HEK293 (cell line): ENCODE results near the gene TTLL13.

Experiments used
- CTCF ChIA-PET: fragments of 350-600 bp; formaldehyde crosslinking; extraction: SDS; loops from one replicate; lab custom pipeline; 2021; ENCODE audit warnings: antibody characterized with exemption; lab: Yijun Ruan, JAX
- POLR2A ChIA-PET: fragments of 300-600 bp; formaldehyde crosslinking; extraction: SDS; loops from one replicate; lab custom pipeline; 2020; ENCODE audit warnings: antibody characterized with exemption, inconsistent platforms; lab: Yijun Ruan, JAX
- H3K27ac ChIP-seq: fragments of 200-500 bp; sonication (Bioruptor generic); 2 replicates; pipeline ENCODE4 v1.5.1; 2014; ENCODE audit warnings: low read depth, low read length, control low read depth, inconsistent platforms; ENCODE audit errors: extremely low read depth
- H3K36me3 ChIP-seq, 2 experiments: fragments of 200-500 bp in 1 of 2; sonication (Bioruptor generic) in 1 of 2; 1 replicate in 1 of 2; 2 replicates in 1 of 2; pipeline ENCODE4 v1.5.1; 2014 to 2017; ENCODE audit warnings: inconsistent platforms in 2 of 2, low read length in 2 of 2; ENCODE audit not compliant: control insufficient read depth in 2 of 2, insufficient read depth in 1 of 2
- H3K4me1 ChIP-seq: fragments of 200-500 bp; sonication (Bioruptor generic); 2 replicates; pipeline ENCODE4 v1.5.1; 2014; ENCODE audit warnings: mild to moderate bottlenecking, low read length, inconsistent platforms; ENCODE audit not compliant: control insufficient read depth, insufficient read depth
- H3K4me3 ChIP-seq: 2 replicates; pipeline ENCODE4 v1.5.1; 2011; ENCODE audit warnings: low read depth, mild to moderate bottlenecking, control low read depth, low read length, moderate library complexity
- H3K9me3 ChIP-seq: fragments of 200-500 bp; sonication (Bioruptor generic); 2 replicates; pipeline ENCODE4 v1.5.1; 2014; ENCODE audit warnings: low read depth, low read length, inconsistent platforms; ENCODE audit not compliant: control insufficient read depth, insufficient read depth
- FEZF1 ChIP-seq: fragments of 450-650 bp; formaldehyde crosslinking; IDR thresholded peaks from 2 replicates; pipeline ENCODE4 v1.5.1; 2016; ENCODE audit warnings: missing biosample characterization, missing genetic modification characterization
- GLI2 ChIP-seq: fragments of 450-650 bp; formaldehyde crosslinking; IDR thresholded peaks from 2 replicates; pipeline ENCODE4; 2017; ENCODE audit warnings: missing biosample characterization, missing genetic modification characterization, low read depth, borderline replicate concordance
- IKZF3 ChIP-seq: fragments of 450-650 bp; IDR thresholded peaks from 2 replicates; pipeline ENCODE4 v1.5.0; 2018; ENCODE audit warnings: missing biosample characterization, mild to moderate bottlenecking, missing genetic modification characterization, moderate library complexity
- KLF1 ChIP-seq: fragments of 450-650 bp; formaldehyde crosslinking; IDR thresholded peaks from 2 replicates; pipeline ENCODE4 v1.5.1; 2016; ENCODE audit warnings: missing biosample characterization, missing genetic modification characterization
- SALL2 ChIP-seq: fragments of 450-650 bp; formaldehyde crosslinking; IDR thresholded peaks from 2 replicates; pipeline ENCODE4 v1.5.0; 2017; ENCODE audit warnings: missing biosample characterization, mild to moderate bottlenecking, missing genetic modification characterization, borderline replicate concordance
- YY2 ChIP-seq: fragments of 450-650 bp; formaldehyde crosslinking; IDR thresholded peaks from 2 replicates; pipeline ENCODE4 v1.5.1; 2016; ENCODE audit warnings: missing biosample characterization, missing genetic modification characterization
- ZNF530 ChIP-seq: fragments of 450-650 bp; formaldehyde crosslinking; IDR thresholded peaks from 2 replicates; pipeline ENCODE4 v1.5.1; 2016; ENCODE audit warnings: low read depth, missing biosample characterization, missing genetic modification characterization
- ZNF626 ChIP-seq: fragments of 450-650 bp; sonication (Bioruptor Pico); formaldehyde crosslinking; IDR thresholded peaks from 2 replicates; pipeline ENCODE4 v1.5.1; 2018; ENCODE audit warnings: missing biosample characterization, missing genetic modification characterization, inconsistent platforms
- ZNF677 ChIP-seq: fragments of 450-650 bp; IDR thresholded peaks from 2 replicates; pipeline ENCODE4 v1.5.0; 2018; ENCODE audit warnings: missing biosample characterization, mild to moderate bottlenecking, missing genetic modification characterization, moderate library complexity
- ZNF76 ChIP-seq: fragments of 450-650 bp; formaldehyde crosslinking; IDR thresholded peaks from 2 replicates; pipeline ENCODE4; 2016; ENCODE audit warnings: low read depth, missing biosample characterization, missing genetic modification characterization, borderline replicate concordance
- TF ChIP-seq, protein P1 (sequence below): fragments of 450-650 bp; formaldehyde crosslinking; IDR thresholded peaks from 2 replicates; pipeline ENCODE4 v1.5.1; 2017; ENCODE audit warnings: missing biosample characterization, mild to moderate bottlenecking, missing genetic modification characterization, moderate library complexity
- TF ChIP-seq, protein P2 (sequence below): fragments of 450-650 bp; formaldehyde crosslinking; IDR thresholded peaks from 2 replicates; pipeline ENCODE4 v1.5.1; 2016; ENCODE audit warnings: missing biosample characterization, missing genetic modification characterization, low read depth
- TF ChIP-seq, protein P3 (sequence below): fragments of 450-650 bp; formaldehyde crosslinking; IDR thresholded peaks from 2 replicates; pipeline ENCODE4 v1.5.1; 2016; ENCODE audit warnings: missing biosample characterization, missing genetic modification characterization
- TF ChIP-seq, protein P4 (sequence below): fragments of 450-650 bp; formaldehyde crosslinking; IDR thresholded peaks from 2 replicates; pipeline ENCODE4 v1.5.1; 2017; ENCODE audit warnings: missing biosample characterization, missing genetic modification characterization

The TTLL13 gene

DNA sequence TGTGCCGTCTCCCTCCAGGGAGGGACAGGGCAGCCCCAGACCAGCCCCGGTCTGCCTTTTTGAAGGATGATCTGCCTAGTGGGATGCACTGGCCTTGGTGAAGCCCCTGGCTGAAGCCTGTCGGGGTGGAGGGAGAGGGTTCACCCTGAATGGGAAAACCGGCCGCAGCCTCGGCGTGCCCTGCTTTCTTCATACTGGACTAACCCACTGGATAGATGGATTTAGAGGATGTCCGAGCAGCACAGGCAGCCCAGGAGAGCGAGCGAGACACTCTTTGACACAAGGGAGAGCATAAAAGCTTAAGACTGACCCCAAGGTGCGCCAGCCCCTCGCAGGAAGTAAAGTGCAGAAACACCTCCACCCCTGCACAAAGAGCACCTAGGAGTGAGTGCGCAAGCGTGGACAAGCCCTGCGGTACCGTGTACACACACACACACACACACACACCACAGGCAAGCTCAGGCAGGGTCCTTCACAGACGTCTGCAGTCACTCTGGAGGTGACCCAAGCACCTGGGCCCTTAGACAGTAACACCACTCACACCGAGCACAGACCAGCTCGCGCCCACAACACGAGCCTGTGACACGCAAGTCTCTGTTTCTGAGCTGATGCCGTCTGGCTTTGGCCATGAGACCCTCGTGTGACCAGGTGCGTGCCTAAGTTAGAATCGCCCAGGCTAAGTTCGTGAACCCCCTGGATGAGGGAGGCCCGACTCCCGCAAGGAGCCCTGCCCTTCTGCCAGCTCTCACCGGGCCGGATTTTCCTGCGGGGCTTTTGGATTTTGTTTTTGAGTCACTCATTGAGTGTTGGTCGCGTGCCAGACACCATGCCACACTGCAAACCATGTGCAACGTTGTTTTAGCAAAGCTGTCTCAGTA lies 36.9 kb upstream of the TTLL13 start:
- Histone ChIP-seq H3K4me1 (peaks cover 12% of the 10 kb centered on the region), H3K36me3 (peaks cover 0 to under 1% of the 10 kb centered on the region in 2 experiments; a peak in 2 of 3 replicates), H3K9me3 (no peaks in the 10 kb centered on the region), H3K27ac (no peak overlapping the region), H3K4me3 (no peak overlapping the region)
- TF ChIP-seq GLI2 (tag by site-specific recombination): no peak
- TF ChIP-seq, protein P1, sequence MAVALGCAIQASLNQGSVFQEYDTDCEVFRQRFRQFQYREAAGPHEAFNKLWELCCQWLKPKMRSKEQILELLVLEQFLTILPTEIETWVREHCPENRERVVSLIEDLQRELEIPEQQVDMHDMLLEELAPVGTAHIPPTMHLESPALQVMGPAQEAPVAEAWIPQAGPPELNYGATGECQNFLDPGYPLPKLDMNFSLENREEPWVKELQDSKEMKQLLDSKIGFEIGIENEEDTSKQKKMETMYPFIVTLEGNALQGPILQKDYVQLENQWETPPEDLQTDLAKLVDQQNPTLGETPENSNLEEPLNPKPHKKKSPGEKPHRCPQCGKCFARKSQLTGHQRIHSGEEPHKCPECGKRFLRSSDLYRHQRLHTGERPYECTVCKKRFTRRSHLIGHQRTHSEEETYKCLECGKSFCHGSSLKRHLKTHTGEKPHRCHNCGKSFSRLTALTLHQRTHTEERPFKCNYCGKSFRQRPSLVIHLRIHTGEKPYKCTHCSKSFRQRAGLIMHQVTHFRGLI: peak; percentile 52; the same call in 1 of the 2 replicates
- ChIA-PET POLR2A (no interaction called here), CTCF (interaction anchor here (0.6 to 12.1 kb wide), 4 partner anchors 9 to 65 kb away, joined by 4 to 275 read pairs (median 8); no protein-coding TSS in a partner anchor)

DNA sequence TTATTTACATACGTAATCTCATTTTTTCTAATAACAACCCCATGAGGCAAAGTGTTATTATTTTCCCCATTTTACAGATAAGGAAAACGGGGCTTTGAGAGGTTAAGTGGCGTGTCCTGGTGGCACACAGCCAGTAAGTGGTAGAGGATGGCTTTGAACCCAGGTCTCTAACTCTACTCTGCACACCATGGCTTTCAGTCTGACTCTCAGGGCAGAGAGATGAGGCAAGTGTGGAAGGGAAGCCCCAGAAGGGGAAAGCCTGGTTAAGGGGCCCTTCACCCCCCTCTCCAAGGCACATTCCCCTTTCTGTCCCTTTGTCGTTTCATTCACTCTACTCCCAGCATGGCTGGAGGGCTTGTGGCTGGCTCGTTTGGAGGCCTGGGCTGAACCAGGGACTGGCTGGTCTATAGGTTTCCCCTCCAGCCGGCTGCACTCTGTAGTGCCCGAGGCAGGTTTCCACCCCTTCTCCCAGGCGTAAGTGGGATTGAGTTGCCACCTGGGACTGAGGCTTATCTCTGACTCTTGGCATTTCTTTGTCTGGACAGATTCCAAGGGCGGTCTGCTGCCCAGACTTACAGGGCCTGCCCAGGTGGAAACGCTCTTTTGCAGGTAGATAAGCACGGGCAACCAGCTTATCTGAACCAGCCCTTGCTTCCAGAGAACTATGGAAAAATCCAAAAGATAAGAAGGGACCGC lies 36.1 kb upstream of the TTLL13 start:
- ChIA-PET CTCF (interaction anchor here (0.6 to 12.1 kb wide), 8 partner anchors 7 to 66 kb away, joined by 3 to 275 read pairs (median 12); partner anchors contain the start of gene SEMA4B), POLR2A (interaction anchor here (0.7 to 2.5 kb wide), 3 partner anchors 12 to 44 kb away, joined by 3 to 14 read pairs (median 4); partner anchors contain the start of gene SEMA4B)
- H3K4me1 ChIP-seq: peaks cover 12% of the 10 kb centered on the region

DNA sequence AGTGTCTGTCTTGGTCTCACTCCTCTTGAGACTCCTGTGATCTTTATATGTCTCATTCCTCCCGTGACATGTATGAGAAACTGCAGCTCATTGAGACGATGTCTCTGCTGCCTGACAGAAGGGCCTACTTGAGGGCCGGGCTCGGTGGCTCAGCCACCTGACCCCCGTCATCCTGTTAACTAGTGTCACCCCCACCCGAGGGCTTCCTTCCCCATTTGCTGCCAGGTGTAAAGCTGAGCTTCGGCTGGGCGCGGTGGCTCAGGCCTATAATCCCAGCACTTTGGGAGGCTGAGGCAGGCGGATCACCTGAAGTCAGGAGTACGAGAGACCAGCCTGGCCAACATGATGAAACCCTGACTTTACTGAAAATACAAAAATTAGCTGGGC lies 35.5 kb upstream of the TTLL13 start:
- Histone ChIP-seq H3K36me3 (peaks cover 0 to 3% of the 10 kb centered on the region in 2 experiments; a peak in 2 of 3 replicates), H3K9me3 (no peaks in the 10 kb centered on the region), H3K4me3 (no peak overlapping the region), H3K4me1 (peaks cover 12% of the 10 kb centered on the region), H3K27ac (no peak overlapping the region)
- TF ChIP-seq ZNF677 (tag by site-specific recombination) (no peak), ZNF530 (tag by site-specific recombination) (no peak), SALL2 (tag by site-specific recombination) (no peak), ZNF626 (tag by site-specific recombination) (no peak)
- TF ChIP-seq, protein P2, sequence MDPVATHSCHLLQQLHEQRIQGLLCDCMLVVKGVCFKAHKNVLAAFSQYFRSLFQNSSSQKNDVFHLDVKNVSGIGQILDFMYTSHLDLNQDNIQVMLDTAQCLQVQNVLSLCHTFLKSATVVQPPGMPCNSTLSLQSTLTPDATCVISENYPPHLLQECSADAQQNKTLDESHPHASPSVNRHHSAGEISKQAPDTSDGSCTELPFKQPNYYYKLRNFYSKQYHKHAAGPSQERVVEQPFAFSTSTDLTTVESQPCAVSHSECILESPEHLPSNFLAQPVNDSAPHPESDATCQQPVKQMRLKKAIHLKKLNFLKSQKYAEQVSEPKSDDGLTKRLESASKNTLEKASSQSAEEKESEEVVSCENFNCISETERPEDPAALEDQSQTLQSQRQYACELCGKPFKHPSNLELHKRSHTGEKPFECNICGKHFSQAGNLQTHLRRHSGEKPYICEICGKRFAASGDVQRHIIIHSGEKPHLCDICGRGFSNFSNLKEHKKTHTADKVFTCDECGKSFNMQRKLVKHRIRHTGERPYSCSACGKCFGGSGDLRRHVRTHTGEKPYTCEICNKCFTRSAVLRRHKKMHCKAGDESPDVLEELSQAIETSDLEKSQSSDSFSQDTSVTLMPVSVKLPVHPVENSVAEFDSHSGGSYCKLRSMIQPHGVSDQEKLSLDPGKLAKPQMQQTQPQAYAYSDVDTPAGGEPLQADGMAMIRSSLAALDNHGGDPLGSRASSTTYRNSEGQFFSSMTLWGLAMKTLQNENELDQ (tag by site-specific recombination): no peak
- POLR2A ChIA-PET: interaction anchor here (0.7 to 2.5 kb wide), 4 partner anchors 12 to 59 kb away, joined by 3 to 14 read pairs (median 5); partner anchors contain the start of gene SEMA4B
- CTCF ChIA-PET: interaction anchor here (1.1 to 12.1 kb wide), 6 partner anchors 8 to 88 kb away, joined by 3 to 275 read pairs (median 12); partner anchors contain the start of gene SEMA4B

More for the DNA sequence above, 36.1 kb upstream of the TTLL13 start:
- TF ChIP-seq YY2: no peak
- TF ChIP-seq, protein P3, sequence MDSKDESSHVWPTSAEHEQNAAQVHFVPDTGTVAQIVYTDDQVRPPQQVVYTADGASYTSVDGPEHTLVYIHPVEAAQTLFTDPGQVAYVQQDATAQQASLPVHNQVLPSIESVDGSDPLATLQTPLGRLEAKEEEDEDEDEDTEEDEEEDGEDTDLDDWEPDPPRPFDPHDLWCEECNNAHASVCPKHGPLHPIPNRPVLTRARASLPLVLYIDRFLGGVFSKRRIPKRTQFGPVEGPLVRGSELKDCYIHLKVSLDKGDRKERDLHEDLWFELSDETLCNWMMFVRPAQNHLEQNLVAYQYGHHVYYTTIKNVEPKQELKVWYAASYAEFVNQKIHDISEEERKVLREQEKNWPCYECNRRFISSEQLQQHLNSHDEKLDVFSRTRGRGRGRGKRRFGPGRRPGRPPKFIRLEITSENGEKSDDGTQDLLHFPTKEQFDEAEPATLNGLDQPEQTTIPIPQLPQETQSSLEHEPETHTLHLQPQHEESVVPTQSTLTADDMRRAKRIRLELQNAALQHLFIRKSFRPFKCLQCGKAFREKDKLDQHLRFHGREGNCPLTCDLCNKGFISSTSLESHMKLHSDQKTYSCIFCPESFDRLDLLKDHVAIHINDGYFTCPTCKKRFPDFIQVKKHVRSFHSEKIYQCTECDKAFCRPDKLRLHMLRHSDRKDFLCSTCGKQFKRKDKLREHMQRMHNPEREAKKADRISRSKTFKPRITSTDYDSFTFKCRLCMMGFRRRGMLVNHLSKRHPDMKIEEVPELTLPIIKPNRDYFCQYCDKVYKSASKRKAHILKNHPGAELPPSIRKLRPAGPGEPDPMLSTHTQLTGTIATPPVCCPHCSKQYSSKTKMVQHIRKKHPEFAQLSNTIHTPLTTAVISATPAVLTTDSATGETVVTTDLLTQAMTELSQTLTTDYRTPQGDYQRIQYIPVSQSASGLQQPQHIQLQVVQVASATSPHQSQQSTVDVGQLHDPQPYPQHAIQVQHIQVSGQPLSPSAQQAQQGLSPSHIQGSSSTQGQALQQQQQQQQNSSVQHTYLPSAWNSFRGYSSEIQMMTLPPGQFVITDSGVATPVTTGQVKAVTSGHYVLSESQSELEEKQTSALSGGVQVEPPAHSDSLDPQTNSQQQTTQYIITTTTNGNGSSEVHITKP (tag by site-specific recombination): peak; percentile 95
- peak; percentile 65; the same call in 1 of the 2 replicates for TF ChIP-seq FEZF1 (tag by site-specific recombination)
- TF ChIP-seq IKZF3 (tag by site-specific recombination): peak; percentile 21; the same call in 1 of the 2 replicates
- TF ChIP-seq, protein P4, sequence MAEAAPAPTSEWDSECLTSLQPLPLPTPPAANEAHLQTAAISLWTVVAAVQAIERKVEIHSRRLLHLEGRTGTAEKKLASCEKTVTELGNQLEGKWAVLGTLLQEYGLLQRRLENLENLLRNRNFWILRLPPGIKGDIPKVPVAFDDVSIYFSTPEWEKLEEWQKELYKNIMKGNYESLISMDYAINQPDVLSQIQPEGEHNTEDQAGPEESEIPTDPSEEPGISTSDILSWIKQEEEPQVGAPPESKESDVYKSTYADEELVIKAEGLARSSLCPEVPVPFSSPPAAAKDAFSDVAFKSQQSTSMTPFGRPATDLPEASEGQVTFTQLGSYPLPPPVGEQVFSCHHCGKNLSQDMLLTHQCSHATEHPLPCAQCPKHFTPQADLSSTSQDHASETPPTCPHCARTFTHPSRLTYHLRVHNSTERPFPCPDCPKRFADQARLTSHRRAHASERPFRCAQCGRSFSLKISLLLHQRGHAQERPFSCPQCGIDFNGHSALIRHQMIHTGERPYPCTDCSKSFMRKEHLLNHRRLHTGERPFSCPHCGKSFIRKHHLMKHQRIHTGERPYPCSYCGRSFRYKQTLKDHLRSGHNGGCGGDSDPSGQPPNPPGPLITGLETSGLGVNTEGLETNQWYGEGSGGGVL (tag by site-specific recombination): 0 out of 2 replicates have a peak, but pooled peaks have one; percentile 17
- TF ChIP-seq KLF1 (tag by site-specific recombination): 0 out of 2 replicates have a peak, but pooled peaks have one; percentile 16
- no peak for TF ChIP-seq ZNF76
- Histone ChIP-seq H3K9me3 (no peaks in the 10 kb centered on the region), H3K4me3 (no peak overlapping the region), H3K27ac (peak overlapping the region; percentile 52), H3K36me3 (peaks cover 0 to 3% of the 10 kb centered on the region in 2 experiments; a peak in 2 of 3 replicates)
